GM19397 (cell line): Measurements from ENCODE around the gene ARHGAP19.

ENCODE experiments used
- ATAC-seq: cut with Tn5 transposase; IDR thresholded peaks from one replicate; pipeline ENCODE4 v1.9.1; 2021; ENCODE audit warnings: mild to moderate bottlenecking, moderate library complexity; ENCODE audit not compliant: unreplicated experiment

ARHGAP19 gene

DNA sequence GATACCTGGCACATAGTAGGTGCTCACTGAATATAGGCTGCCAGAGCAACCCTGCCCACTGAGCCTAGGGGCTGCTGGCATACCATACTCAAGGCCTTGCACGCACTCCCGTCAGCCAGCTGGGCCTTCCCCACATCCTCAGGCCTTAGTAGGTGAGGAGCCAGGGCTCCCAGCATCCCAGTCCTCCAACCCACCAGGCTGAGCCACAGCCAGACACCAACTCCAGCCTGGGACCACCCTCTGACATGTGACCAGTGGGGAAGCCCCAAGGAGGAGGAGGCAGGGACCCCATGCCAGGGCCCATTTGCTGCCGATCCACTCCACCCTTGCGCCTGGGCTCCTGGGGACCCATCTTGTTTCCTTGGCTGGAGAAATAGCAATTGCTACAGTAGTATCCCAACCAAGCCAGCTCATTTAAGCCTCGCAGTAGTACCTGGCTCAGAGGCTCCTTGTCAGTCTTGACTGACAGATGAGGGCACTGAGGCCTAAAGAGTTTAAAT is 118.1 kb downstream of the ARHGAP19 start:
- no peak for ATAC-seq

DNA sequence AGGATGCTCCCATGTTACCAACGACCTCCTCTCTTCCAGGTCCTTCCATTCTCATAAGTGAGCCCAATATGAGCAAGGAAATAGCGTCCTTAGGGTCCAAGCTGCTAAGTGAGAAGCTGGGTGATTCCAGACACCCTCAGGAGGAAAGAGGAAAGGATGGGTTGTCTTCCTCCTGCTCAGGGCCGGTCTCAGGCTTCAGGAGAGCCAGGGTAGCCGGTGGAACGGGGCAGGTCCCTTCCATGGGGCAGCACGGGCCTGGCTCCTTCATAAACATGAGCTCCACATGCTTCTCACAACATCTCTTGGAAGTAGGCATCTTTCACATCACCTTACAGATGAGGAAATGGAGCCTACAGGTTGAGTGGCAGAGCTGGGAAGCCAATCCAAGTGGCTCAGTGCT is 119.4 kb downstream of the ARHGAP19 start:
- no peak for ATAC-seq
